Breast epithelium (tissue), 3 donors: ENCODE data around the gene PCDH8.

Experiments
- POLR2A ChIP-seq: fragments of 450-650 bp; IDR thresholded peaks from one replicate; pipeline ENCODE4 v1.6.1; 2016; ENCODE audit warnings: antibody characterized with exemption, mild to moderate bottlenecking, moderate library complexity
- POLR2AphosphoS5 ChIP-seq, 3 donors: sonication (generic); formaldehyde crosslinking; IDR thresholded peaks; one replicate each; pipeline ENCODE4 v1.6.1; 2017; ENCODE audit warnings: antibody characterized with exemption in 3 of 3
- TF ChIP-seq, protein P1 (sequence below), 3 donors: fragments of 450-650 bp; IDR thresholded peaks; one replicate each; pipeline ENCODE4 v1.5.1; 2016 to 2017; ENCODE audit warnings: antibody characterized with exemption in 3 of 3, mild to moderate bottlenecking in 3 of 3, moderate library complexity in 3 of 3

GRCh38 chr13:52845766-52846566 lies 2.5 kb downstream of the PCDH8 start:
- TF ChIP-seq POLR2A = no peak
- TF ChIP-seq, protein P1, sequence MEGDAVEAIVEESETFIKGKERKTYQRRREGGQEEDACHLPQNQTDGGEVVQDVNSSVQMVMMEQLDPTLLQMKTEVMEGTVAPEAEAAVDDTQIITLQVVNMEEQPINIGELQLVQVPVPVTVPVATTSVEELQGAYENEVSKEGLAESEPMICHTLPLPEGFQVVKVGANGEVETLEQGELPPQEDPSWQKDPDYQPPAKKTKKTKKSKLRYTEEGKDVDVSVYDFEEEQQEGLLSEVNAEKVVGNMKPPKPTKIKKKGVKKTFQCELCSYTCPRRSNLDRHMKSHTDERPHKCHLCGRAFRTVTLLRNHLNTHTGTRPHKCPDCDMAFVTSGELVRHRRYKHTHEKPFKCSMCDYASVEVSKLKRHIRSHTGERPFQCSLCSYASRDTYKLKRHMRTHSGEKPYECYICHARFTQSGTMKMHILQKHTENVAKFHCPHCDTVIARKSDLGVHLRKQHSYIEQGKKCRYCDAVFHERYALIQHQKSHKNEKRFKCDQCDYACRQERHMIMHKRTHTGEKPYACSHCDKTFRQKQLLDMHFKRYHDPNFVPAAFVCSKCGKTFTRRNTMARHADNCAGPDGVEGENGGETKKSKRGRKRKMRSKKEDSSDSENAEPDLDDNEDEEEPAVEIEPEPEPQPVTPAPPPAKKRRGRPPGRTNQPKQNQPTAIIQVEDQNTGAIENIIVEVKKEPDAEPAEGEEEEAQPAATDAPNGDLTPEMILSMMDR (IDR thresholded peaks at IDR 0.05) = no peak
- no peak for TF ChIP-seq POLR2AphosphoS5 (IDR thresholded peaks at IDR 0.05)
